Kidney (tissue), 14 donors: ENCODE data around the gene ZNF320. TPM values are rescaled to one million over a fixed set of nuclear protein-coding genes. Genes with fewer than 3 reads are reported as not detected.
"Not testable (repeated sequence)": the region's sequence is repeated elsewhere in the genome, so short reads cannot be mapped to it uniquely, and the experiment has no call there.

Experiments used
- DNase-seq, 5 donors: peaks; one replicate each; pipeline ENCODE4 v3.0.0-alpha.2; 2013 to 2020
- FAIRE-seq: peaks from 2 replicates; lab custom pipeline; 2012; peaks lifted over from hg19 to GRCh38; lab: Jason Lieb, UNC
- H3K27ac ChIP-seq, 2 donors: one replicate each; pipeline ENCODE4 v1.7.0; 2013; ENCODE audit warnings: low read depth in 2 of 2, low read length in 2 of 2, inconsistent platforms in 1 of 2
- H3K27me3 ChIP-seq: one replicate; pipeline ENCODE4 v1.7.1; 2013; ENCODE audit warnings: low read length, inconsistent platforms; ENCODE audit not compliant: control insufficient read depth, insufficient read depth
- H3K36me3 ChIP-seq, 3 donors: one replicate each; pipeline versions ENCODE4 v1.7.0 to v1.7.1; 2013; ENCODE audit warnings: low read length in 3 of 3, control low read depth in 1 of 3, inconsistent platforms in 1 of 3; ENCODE audit not compliant: insufficient read depth in 3 of 3, control insufficient read depth in 2 of 3
- H3K4me1 ChIP-seq, 3 donors: one replicate each; pipeline versions ENCODE4 v1.7.0 to v1.7.1; 2013; ENCODE audit warnings: low read length in 3 of 3, inconsistent platforms in 1 of 3, low read depth in 1 of 3; ENCODE audit not compliant: control insufficient read depth in 2 of 3, insufficient read depth in 2 of 3
- H3K4me3 ChIP-seq, 3 donors: one replicate each; pipeline versions ENCODE4 v1.7.0 to v1.8.1; 2013; ENCODE audit warnings: low read length in 3 of 3, control low read depth in 1 of 3, inconsistent platforms in 1 of 3
- H3K9ac ChIP-seq, 3 donors: one replicate each; pipeline versions ENCODE4 v1.7.0 to v1.7.1; 2013; ENCODE audit warnings: low read length in 3 of 3, control low read depth in 1 of 3, inconsistent platforms in 1 of 3
- H3K9me3 ChIP-seq, 3 donors: one replicate each; pipeline versions ENCODE4 v1.7.0 to v1.7.1; 2013; ENCODE audit warnings: low read length in 3 of 3, control low read depth in 1 of 3, inconsistent platforms in 1 of 3; ENCODE audit not compliant: control insufficient read depth in 2 of 3, insufficient read depth in 1 of 3
- CTCF ChIP-seq: IDR thresholded peaks from 3 replicates; pipeline ENCODE4 v1.5.1; 2012; ENCODE audit warnings: mild to moderate bottlenecking, moderate library complexity, borderline replicate concordance; ENCODE audit not compliant: insufficient read depth; ENCODE audit errors: extremely low read depth
- intact Hi-C: fragments of 100-400 bp; cut with DNase I; formaldehyde crosslinking; loops from one replicate; pipeline ENCODE4 v1.11.1; 2022
- polyA plus RNA-seq: library from polyadenylated mRNA; stranded (reverse); fragments of 350-450 nt; fragmentation: Illumina TruSeq; extraction: RNeasy Lipid Tissue Mini Kit (QIAGEN cat#74804); gene quantifications from one replicate; pipeline ENCODE4 v1.2.3, GENCODE V29; 2014; ENCODE audit warnings: low read depth, low replicate concordance; ENCODE audit not compliant: insufficient read depth
- total RNA-seq: library from RNA; stranded (reverse); fragmentation: NEBNext Ultra II Directional; extraction: Animal tissue kit (Norgen Biotek cat#: 25700); gene quantifications from one replicate; pipeline ENCODE4 v1.2.1, GENCODE V29; 2021
- donor health status: control.
- donor health status: control.
- donor health status: control.
- donor health status: control.
- donor health status: control.
- donor health status: DM: yes; HTN: yes; CAD: no.
- donor health status: Normal renal cell carcinoma (clear cell type).

ZNF320 gene
- total and polyA plus RNA-seq, 2 donors from 2014 or later, result 3.2 to 25.8 TPM

- Histone ChIP-seq H3K9me3 (peaks cover 7 to 30% (median 28%) of the 10 kb centered on the region in 3 donors), H3K4me1 (peaks cover 0 to 2% (median 0%) of the 10 kb centered on the region in 3 donors), H3K4me3 (peak overlapping the region in 1 of 3 donors; percentile 17), H3K27ac (peak overlapping the region; percentile 43 to 53), H3K36me3 (peaks cover 7 to 13% (median 9%) of the 10 kb centered on the region in 3 donors), H3K9ac (no peak overlapping the region), H3K27me3 (no peaks in the 10 kb centered on the region)
- FAIRE-seq (no peak), DNase-seq (no peak)
- TF ChIP-seq CTCF, result no peak
- intact Hi-C loops, result no loop called here
These were observed 48.4 kb upstream of the ZNF320 start for GRCh38 chr19:52945652-52946321.

- Histone ChIP-seq H3K9me3 (peaks cover 1 to 21% (median 19%) of the 10 kb centered on the region in 3 donors), H3K27ac (peak overlapping the region in 1 of 2 donors; percentile 43)
- intact Hi-C loops, H3K27me3 ChIP-seq, H3K4me1 ChIP-seq, H3K36me3 ChIP-seq, FAIRE-seq, H3K4me3 ChIP-seq, H3K9ac ChIP-seq: not testable (repeated sequence)
- peak in 1 of 5 donors; percentile 48 for DNase-seq
These were observed 47.5 kb upstream of the ZNF320 start for GRCh38 chr19:52944703-52945493.

- peak in 1 of 5 donors; percentile 42 for DNase-seq
- intact Hi-C loops, result no loop called here
These were observed 46.6 kb upstream of the ZNF320 start for GRCh38 chr19:52943884-52944643.

More at GRCh38 chr19:52943884-52944643, 46.6 kb upstream of the ZNF320 start:
- Histone ChIP-seq H3K9me3 (peaks cover 1 to 13% (median 11%) of the 10 kb centered on the region in 3 donors), H3K4me3 (no peak overlapping the region), H3K27ac (peak overlapping the region in 1 of 2 donors; percentile 17), H3K36me3 (no peaks in the 10 kb centered on the region), H3K9ac (no peak overlapping the region), H3K4me1 (peaks cover 0 to 6% (median 0%) of the 10 kb centered on the region in 3 donors), H3K27me3 (no peaks in the 10 kb centered on the region)
- no peak for TF ChIP-seq CTCF
- no peak for FAIRE-seq
